Right forelimb (tissue), 1 donor: ENCODE results near the gene PTDSS2.
A peak's percentile ranks its signal among the peaks of the same experiment; 100 is the strongest.
"Not testable (repeated sequence)": the region's sequence is repeated elsewhere in the genome, so short reads cannot be mapped to it uniquely, and the experiment has no call there.

ENCODE experiments used
- DNase-seq: peaks from one replicate; pipeline ENCODE4 v3.0.0-alpha.2; 2018

The PTDSS2 gene

DNA sequence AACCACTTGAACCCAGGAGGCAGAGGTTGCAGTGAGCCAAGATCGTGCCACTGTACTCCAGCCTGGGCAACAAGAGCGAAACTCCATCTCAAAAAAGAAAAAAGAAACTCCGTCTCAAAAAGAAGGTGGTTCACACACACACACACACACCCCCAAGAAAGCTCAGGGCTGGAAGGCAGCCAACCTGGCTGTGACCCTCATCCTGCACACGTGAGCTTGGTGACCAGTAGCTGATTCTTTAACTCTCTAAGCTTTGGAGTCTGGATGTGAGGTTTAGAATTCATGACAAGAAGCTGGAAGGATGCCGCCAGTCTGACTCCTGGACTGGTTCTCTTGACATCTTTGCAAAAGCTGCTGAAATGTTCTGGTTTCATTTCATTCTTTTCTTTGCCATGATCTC is 58.9 kb downstream of the PTDSS2 start:
- no peak for DNase-seq

DNA sequence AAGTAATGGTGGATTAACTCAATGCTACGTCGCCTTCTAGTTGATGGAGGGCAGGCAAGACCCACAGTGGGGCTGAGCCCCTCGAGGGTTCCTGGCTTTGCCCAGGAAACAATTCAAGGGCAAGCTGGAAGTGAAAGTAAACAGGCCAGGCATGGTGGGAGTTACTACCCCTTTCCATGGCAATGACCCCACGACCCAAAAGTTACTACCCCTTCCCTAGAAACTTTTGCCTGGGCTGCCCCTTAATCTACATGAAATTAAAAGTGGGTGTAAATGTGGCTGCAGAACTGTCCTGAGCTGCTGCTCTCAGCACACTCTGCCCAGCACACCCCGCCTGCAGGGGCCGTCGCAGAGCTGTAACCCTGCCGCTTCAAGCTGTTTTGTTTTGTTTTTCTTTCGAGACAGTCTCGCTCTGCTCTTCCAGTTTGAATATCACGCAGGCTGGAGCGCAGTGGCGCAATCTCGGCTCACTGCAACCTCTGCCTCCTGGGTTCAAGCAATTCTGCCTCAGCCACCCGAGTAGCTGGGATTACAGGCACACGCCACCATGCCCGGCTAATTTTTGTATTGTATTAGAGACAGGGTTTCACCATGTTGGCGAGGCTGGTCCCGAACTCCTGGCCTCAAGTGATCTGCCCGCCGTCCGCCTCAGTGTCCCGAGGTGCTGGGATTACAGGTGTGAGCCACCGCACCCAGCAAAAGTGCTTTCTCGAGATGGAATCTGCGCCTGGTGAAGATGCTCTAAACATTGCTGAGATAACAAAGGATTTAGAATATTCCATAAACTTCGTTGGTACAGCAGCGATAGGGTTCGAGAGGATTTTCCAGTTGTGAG is 62.9 kb downstream of the PTDSS2 start:
- no peak for DNase-seq

DNA sequence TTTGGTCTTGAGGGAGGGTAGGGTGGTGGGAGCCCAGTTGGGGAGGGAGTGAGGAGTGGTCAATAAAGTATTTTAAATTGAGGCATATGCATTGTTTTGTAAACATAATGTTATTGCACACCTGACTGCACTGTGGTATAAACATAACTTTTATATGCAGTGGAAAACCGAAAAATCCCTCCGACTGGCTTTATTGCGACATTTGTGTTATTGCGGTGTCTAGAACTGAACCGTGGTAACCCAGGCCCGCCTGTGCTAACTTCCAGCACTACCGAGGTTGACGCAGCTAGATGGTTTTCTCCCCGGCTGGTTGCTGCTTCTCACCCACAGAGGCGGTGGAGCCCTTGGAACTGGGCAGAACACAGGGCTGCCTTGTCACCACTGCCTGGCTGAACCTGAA is 64.5 kb downstream of the PTDSS2 start:
- no peak for DNase-seq

DNA sequence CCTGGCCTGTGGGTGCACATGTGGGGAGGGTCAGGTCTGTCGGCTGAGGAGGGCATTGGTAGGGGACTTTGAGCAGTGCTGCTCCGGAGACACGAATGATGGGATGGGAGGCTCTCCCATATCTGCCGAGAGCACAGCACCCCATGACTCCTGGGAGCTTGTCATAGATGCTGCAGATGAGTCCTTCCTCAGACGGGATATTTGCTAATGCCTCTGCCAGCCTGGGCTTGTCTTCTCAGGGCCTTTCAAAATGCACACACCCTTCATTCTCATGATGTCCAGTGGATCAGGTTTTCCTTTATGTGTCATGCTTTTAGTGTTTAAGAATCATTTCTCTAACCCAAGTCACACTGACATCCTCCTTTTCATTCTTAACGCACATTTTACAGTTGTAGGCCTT is 65.1 kb downstream of the PTDSS2 start:
- no peak for DNase-seq

GRCh38 chr11:516400-516799 is 66.3 kb downstream of the PTDSS2 start:
- DNase-seq, result no peak

GRCh38 chr11:516918-517685 is 67.0 kb downstream of the PTDSS2 start:
- not testable (repeated sequence) for DNase-seq

- DNase-seq, result peak; percentile 93
Measured at GRCh38 chr11:518463-519202, 68.6 kb downstream of the PTDSS2 start.

DNA sequence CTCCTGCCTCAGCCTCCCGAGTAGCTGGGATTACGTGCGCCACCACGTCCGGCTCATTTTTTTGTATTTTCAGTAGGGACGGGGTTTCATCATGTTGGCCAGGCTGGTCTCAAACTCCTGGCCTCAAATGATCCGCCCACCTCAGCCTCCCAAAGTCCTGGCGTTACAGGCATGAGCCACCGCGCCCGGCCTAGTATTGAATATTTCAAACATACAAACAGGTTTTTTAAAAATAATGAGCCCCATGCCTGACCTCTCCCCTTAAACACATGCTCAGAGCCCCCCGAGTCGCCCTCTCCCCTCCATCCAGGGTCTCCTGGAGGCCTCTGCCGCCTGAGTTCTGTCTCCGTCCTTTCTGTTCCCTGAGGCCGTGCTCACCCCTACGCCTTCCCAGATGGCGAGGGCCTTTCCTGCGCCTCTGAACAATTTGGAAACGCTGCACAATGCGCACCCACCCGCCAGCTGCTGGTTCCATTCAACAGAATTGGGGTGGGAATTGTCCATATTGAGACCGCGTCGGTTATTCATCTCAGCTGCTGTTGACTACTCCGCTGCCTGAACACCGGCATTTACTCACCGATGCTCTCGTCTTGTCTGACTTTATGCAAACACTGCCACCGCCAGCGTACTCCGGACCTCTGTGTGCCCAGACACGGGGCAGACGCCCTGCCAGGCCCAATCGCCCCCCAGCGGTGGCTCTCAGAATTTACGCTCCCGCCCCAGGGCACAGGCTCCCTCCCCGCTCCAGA is 70.5 kb downstream of the PTDSS2 start:
- peak; percentile 56 for DNase-seq

DNA sequence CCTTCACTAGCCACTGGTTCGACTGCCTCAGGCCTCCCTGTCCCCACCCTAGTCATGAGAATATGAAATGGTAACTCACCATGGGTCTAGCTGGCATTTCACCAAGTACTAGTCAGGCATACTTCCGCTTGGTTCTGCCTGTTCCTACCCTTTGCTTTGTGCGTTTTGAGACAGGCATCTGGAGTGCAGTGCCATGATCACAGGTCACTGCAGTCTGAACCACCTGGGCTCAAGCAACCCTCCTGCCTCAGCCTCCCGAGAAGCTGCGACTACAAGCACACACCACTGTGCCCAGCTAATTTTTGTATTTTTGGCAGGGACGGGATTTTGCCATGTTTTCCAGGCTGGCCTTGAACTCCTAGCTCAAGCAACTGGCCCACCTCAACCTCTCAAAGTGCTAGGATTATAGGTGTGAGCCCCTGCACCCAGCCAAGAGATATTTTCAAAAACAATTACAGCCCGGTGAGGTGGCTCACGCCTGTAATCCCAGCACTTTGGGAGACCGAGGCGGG is 71.2 kb downstream of the PTDSS2 start:
- peak; percentile 38 for DNase-seq

GRCh38 chr11:526192-526591 is 76.1 kb downstream of the PTDSS2 start:
- no peak for DNase-seq

- no peak for DNase-seq
Measured at GRCh38 chr11:528166-528814, 78.2 kb downstream of the PTDSS2 start.

DNA sequence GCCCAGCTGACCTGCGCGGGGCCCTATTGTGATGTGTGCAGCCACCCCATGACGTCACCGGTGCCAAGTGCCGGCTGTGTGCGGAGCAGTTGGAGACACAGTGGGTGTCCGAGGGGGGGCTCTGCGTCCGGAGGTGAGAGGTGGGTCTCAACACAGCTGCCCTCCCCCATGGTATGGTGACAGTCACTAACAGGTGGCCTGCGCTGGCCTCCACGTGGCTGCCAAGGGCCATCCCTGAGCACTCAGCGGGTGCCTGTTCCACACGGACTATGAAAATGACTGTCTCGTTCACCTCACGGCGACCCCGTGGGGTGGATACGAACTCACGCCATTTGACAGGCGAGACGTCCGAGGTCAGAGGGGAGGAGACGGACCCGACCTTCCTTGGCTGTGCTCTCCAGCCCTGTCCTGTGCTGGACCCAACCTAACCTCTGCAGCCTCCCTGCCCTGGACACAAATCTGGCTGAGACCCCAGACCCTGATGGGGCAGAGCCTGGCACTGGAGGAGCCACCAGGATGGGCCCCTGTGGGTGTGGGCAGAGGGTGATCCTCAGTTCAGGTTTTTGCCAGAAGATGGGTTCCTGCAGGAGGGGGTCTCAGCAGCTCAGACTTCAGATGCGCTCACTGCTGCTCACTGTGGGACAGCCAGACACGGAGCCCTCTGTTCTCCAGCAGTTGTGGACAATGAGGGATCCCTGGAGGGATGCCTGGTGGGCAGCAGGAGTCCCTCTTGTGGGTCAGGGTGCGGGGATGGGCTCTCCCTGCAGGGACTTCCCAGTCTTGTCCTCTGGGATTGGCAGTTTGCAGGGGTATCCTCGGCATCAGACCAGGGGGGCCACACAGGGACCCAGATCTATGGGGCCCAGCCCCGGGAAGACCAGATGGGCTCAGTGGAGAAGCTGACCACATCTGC is 79.0 kb downstream of the PTDSS2 start:
- no peak for DNase-seq

GRCh38 chr11:529728-530411 is 79.8 kb downstream of the PTDSS2 start:
- DNase-seq, result no peak

DNA sequence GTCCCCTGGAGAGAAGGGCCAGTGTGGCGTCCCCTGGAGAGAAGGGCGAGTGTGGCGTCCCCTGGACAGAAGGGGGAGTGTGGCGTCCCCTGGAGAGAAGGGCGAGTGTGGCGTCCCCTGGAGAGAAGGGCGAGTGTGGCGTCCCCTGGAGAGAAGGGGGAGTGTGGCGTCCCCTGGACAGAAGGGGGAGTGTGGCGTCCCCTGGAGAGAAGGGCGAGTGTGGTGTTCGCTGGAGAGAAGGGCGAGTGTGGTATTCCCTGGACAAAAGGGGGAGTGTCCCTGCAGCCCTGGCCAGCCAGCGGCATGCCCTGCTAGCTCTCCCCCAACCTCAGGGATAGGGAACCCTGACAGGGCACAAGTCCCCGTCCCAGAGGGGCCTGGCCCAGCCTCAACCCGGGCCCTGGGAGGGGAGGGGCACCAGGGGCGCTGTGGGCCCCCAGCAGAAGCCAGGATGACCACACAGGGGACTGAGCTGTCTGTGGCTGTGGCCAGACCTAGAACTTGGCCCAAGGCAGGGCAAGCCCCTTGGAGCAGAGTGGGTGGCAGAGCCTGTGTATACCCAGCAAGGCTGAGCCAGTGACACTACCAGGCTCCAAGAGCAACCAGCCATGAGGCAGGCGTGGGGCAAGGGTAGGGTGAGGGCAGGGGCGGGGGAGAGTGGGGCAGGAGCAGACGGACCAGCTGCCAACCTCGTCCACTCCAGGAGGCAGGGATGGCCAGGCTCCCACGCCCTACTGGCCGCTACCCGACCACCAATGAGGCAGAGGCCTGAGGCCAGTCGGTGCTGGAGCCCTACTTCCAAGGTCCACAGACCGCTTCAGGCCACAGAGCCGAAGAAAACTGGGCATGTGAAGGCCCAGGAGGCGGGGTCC is 81.1 kb downstream of the PTDSS2 start:
- peak; percentile 45 for DNase-seq

- DNase-seq, result peak; percentile 39
Measured at GRCh38 chr11:531919-532526, 81.9 kb downstream of the PTDSS2 start.

- DNase-seq, result no peak
Measured at GRCh38 chr11:532527-532985, 82.5 kb downstream of the PTDSS2 start.

- DNase-seq, result peak; percentile 37
Measured at GRCh38 chr11:532986-533585, 83.0 kb downstream of the PTDSS2 start.
